IMR-90 (cell line): ENCODE results near the gene URB1. TPM values are rescaled to one million over a fixed set of nuclear protein-coding genes. Genes with fewer than 3 reads are reported as not detected.

ENCODE experiments used
- ATAC-seq: fragments of 200-7000 bp; cut with Tn5 transposase; 2 replicates; pipeline ENCODE4 v1.9.1; 2020; ENCODE audit warnings: low read depth, mild to moderate bottlenecking, moderate library complexity
- BruUV-seq: library from RNA; stranded (reverse); fragments of 400-500 nt; replicated peaks from 2 replicates; lab custom pipeline; 2021; lab: Mats Ljungman, UMichigan
- CTCF ChIA-PET: fragments of 300-600 bp; formaldehyde crosslinking; extraction: SDS; loops from one replicate; lab custom pipeline; 2021; ENCODE audit warnings: antibody characterized with exemption; lab: Yijun Ruan, JAX
- POLR2A ChIA-PET: fragments of 300-600 bp; sonication (Branson Sonifier 250); formaldehyde crosslinking; loops from one replicate; lab custom pipeline; 2022; ENCODE audit warnings: antibody characterized with exemption; ENCODE audit not compliant: unreplicated experiment; lab: Charles Lee
- DNase-seq: peaks from one replicate; pipeline ENCODE4 v3.0.0; 2013
- H2AFZ ChIP-seq: replicated peaks from 2 replicates; pipeline ENCODE3; 2013; ENCODE audit warnings: low read length, mild to moderate bottlenecking; ENCODE audit not compliant: poor library complexity
- H2AK5ac ChIP-seq: 2 replicates; pipeline ENCODE4 v1.6.1; 2013; ENCODE audit warnings: low read depth, low read length, inconsistent platforms
- H2AK9ac ChIP-seq: replicated peaks from 2 replicates; pipeline ENCODE3; 2013; ENCODE audit warnings: mild to moderate bottlenecking, low read depth, low read length, moderate library complexity; ENCODE audit not compliant: poor library complexity
- H2BK120ac ChIP-seq: 2 replicates; pipeline ENCODE4 v1.6.1; 2013; ENCODE audit warnings: low read depth, low read length, inconsistent platforms
- H2BK15ac ChIP-seq: 3 replicates; pipeline ENCODE4 v1.6.1; 2013; ENCODE audit warnings: low read depth, low read length, inconsistent platforms
- H2BK20ac ChIP-seq: 2 replicates; pipeline ENCODE4 v1.6.1; 2013; ENCODE audit warnings: low read depth, mild to moderate bottlenecking, inconsistent platforms, low read length, moderate library complexity
- H2BK5ac ChIP-seq: 2 replicates; pipeline ENCODE4 v1.6.1; 2013; ENCODE audit warnings: mild to moderate bottlenecking, low read depth, low read length, inconsistent platforms; ENCODE audit not compliant: poor library complexity, severe bottlenecking
- H3K14ac ChIP-seq: replicated peaks from 2 replicates; pipeline ENCODE4 v1.6.1; 2013; ENCODE audit warnings: low read depth, low read length, inconsistent platforms
- H3K18ac ChIP-seq: 2 replicates; pipeline ENCODE4 v1.6.1; 2013; ENCODE audit warnings: low read depth, low read length, control low read depth
- H3K23ac ChIP-seq: 2 replicates; pipeline ENCODE4 v1.6.1; 2013; ENCODE audit warnings: low read depth, low read length, inconsistent platforms
- H3K27ac ChIP-seq: 2 replicates; pipeline ENCODE4 v1.5.1; 2013; ENCODE audit warnings: mild to moderate bottlenecking, control low read depth, low read length; ENCODE audit not compliant: insufficient read depth
- H3K27me3 ChIP-seq: 2 replicates; pipeline ENCODE4 v1.6.1; 2013; ENCODE audit warnings: low read length; ENCODE audit not compliant: control insufficient read depth, insufficient read depth
- H3K36me3 ChIP-seq: 2 replicates; pipeline ENCODE4 v1.6.1; 2013; ENCODE audit warnings: low read length, mixed read lengths; ENCODE audit not compliant: control insufficient read depth, insufficient read depth
- H3K4ac ChIP-seq: 2 replicates; pipeline ENCODE4 v1.6.1; 2013; ENCODE audit warnings: low read depth, low read length, inconsistent platforms
- H3K4me1 ChIP-seq: 2 replicates; pipeline ENCODE4 v1.6.1; 2013; ENCODE audit warnings: low read length, mixed read lengths; ENCODE audit not compliant: control insufficient read depth, insufficient read depth
- H3K4me2 ChIP-seq: 2 replicates; pipeline ENCODE4 v1.6.1; 2013; ENCODE audit warnings: low read depth, mild to moderate bottlenecking, control low read depth, low read length, moderate library complexity
- H3K4me3 ChIP-seq: 2 replicates; pipeline ENCODE4 v1.5.1; 2013; ENCODE audit warnings: low read depth, mild to moderate bottlenecking, control low read depth, low read length, moderate library complexity; ENCODE audit not compliant: insufficient read depth
- H3K56ac ChIP-seq: 2 replicates; pipeline ENCODE4 v1.6.1; 2013; ENCODE audit warnings: low read length, inconsistent platforms; ENCODE audit not compliant: insufficient read depth; ENCODE audit errors: extremely low read depth
- H3K79me1 ChIP-seq, 2 experiments: 2 replicates each; pipeline ENCODE4 v1.6.1; 2013; ENCODE audit warnings: low read length in 2 of 2, inconsistent platforms in 1 of 2, low read depth in 1 of 2
- H3K9ac ChIP-seq: 2 replicates; pipeline ENCODE4 v1.6.1; 2013; ENCODE audit warnings: low read depth, low read length, control low read depth
- H3K9me1 ChIP-seq: 2 replicates; pipeline ENCODE4 v1.6.1; 2013; ENCODE audit warnings: low read length, inconsistent platforms; ENCODE audit not compliant: insufficient read depth
- H3K9me3 ChIP-seq: 2 replicates; pipeline ENCODE4 v1.6.1; 2013; ENCODE audit warnings: low read length; ENCODE audit not compliant: control insufficient read depth, insufficient read depth
- H4K20me1 ChIP-seq: 2 replicates; pipeline ENCODE4 v1.6.1; 2013; ENCODE audit warnings: low read length, inconsistent platforms; ENCODE audit not compliant: insufficient read depth
- H4K5ac ChIP-seq: 2 replicates; pipeline ENCODE4 v1.6.1; 2013; ENCODE audit warnings: mild to moderate bottlenecking, low read depth, low read length, control low read depth
- H4K8ac ChIP-seq, 2 experiments: 2 replicates each; pipeline ENCODE4 v1.6.1; 2013; ENCODE audit warnings: low read depth in 2 of 2, low read length in 2 of 2, control low read depth in 1 of 2, inconsistent platforms in 1 of 2
- H4K91ac ChIP-seq: 2 replicates; pipeline ENCODE4 v1.6.1; 2013; ENCODE audit warnings: low read depth, low read length, inconsistent platforms; ENCODE audit not compliant: insufficient read depth
- BHLHE40 ChIP-seq: fragments of 150-350 bp; IDR thresholded peaks from 2 replicates; pipeline ENCODE4 v1.6.1; 2016; ENCODE audit warnings: mild to moderate bottlenecking, low read depth, low read length
- CEBPB ChIP-seq: IDR thresholded peaks from 2 replicates; pipeline ENCODE4 v1.6.1; 2012; ENCODE audit warnings: low read depth, low read length, improper control_type of control experiment
- CHD1 ChIP-seq: IDR thresholded peaks from 2 replicates; pipeline ENCODE4 v1.6.1; 2012; ENCODE audit warnings: low read depth, low read length, improper control_type of control experiment
- FOS ChIP-seq: fragments of 150-350 bp; IDR thresholded peaks from 2 replicates; pipeline ENCODE4 v1.6.1; 2016; ENCODE audit warnings: low read depth, low read length
- MAFK ChIP-seq: IDR thresholded peaks from 2 replicates; pipeline ENCODE4 v1.6.1; 2012; ENCODE audit warnings: low read depth, low read length, improper control_type of control experiment
- MAZ ChIP-seq: IDR thresholded peaks from 2 replicates; pipeline ENCODE4 v1.6.1; 2012; ENCODE audit warnings: low read depth, mild to moderate bottlenecking, low read length, improper control_type of control experiment, moderate library complexity, borderline replicate concordance
- MXI1 ChIP-seq: IDR thresholded peaks from 2 replicates; pipeline ENCODE4 v1.6.1; 2012; ENCODE audit warnings: low read depth, mild to moderate bottlenecking, low read length, moderate library complexity, borderline replicate concordance
- NFE2L2 ChIP-seq: fragments of 150-350 bp; IDR thresholded peaks from 2 replicates; pipeline ENCODE4 v1.6.1; 2016; ENCODE audit warnings: low read depth, mild to moderate bottlenecking, low read length
- POLR2A ChIP-seq: IDR thresholded peaks from 2 replicates; pipeline ENCODE4 v1.6.1; 2012; ENCODE audit warnings: mild to moderate bottlenecking, low read depth, low read length
- RAD21 ChIP-seq: IDR thresholded peaks from 2 replicates; pipeline ENCODE4 v1.6.1; 2012; ENCODE audit warnings: low read length, improper control_type of control experiment
- RCOR1 ChIP-seq: IDR thresholded peaks from 2 replicates; pipeline ENCODE4 v1.6.1; 2012; ENCODE audit warnings: mild to moderate bottlenecking, low read length, improper control_type of control experiment; ENCODE audit not compliant: insufficient replicate concordance
- RFX5 ChIP-seq: IDR thresholded peaks from 2 replicates; pipeline ENCODE4 v1.8.0; 2012; ENCODE audit warnings: low read depth, mild to moderate bottlenecking, low read length, moderate library complexity
- WGBS, 2 experiments: methylation state at CpG; one replicate each; pipeline versions ENCODE4 v1.1.5 to v1.1.7; 2013; ENCODE audit warnings: missing lambda C conversion rate in 2 of 2; ENCODE audit not compliant: insufficient read length in 1 of 2; ENCODE audit errors: extremely low coverage in 2 of 2; 5-methylcytosine and 5-hydroxymethylcytosine counted together
- dilution Hi-C: fragments of 300-500 bp; cut with HindIII; formaldehyde crosslinking; loops from one replicate; pipeline ENCODE4 v1.14.3; 2018; ENCODE audit warnings: low sequenced_read_pairs; ENCODE audit not compliant: unreplicated experiment
- in situ Hi-C: fragments of 300-500 bp; cut with MboI; formaldehyde crosslinking; loops from 3 replicates; pipeline ENCODE4 v1.14.3; 2019; ENCODE audit warnings: low sequenced_read_pairs, inconsistent platforms, mixed read lengths
- intact Hi-C: fragments of 100-400 bp; cut with micrococcal nuclease; formaldehyde crosslinking; loops from 2 replicates; pipeline ENCODE4 v1.10.0; 2022
- polyA plus RNA-seq, 3 experiments: library from polyadenylated mRNA; depleted of rRNA; stranded (reverse); fragments of >200 nt; gene quantifications; 2 replicates each; pipeline ENCODE4 v1.2.3, GENCODE V29; 2012; ENCODE audit warnings: low replicate concordance in 1 of 3
- total RNA-seq: library from RNA; depleted of rRNA; stranded (reverse); fragments of >200 nt; gene quantifications from 2 replicates; pipeline ENCODE4 v1.2.3, GENCODE V29; 2012
- TF ChIP-seq, protein P1 (sequence below): fragments of 150-350 bp; IDR thresholded peaks from 2 replicates; pipeline ENCODE4 v1.6.1; 2016; ENCODE audit warnings: low read depth, mild to moderate bottlenecking, low read length, moderate library complexity, borderline replicate concordance
- TF ChIP-seq, protein P2 (sequence below): conservative IDR thresholded peaks from 2 replicates; pipeline ENCODE4 v1.5.1; 2012; ENCODE audit warnings: mild to moderate bottlenecking, low read depth, low read length, improper control_type of control experiment
- TF ChIP-seq, protein P3 (sequence below): fragments of 150-350 bp; IDR thresholded peaks from 2 replicates; pipeline ENCODE4 v1.6.1; 2017; ENCODE audit warnings: mild to moderate bottlenecking, antibody characterized with exemption, low read length, low read depth

The URB1 gene
- total and polyA plus RNA-seq, 2 of the 4 experiments (the other 2 are of a cell fraction), result 9.2 to 12.7 TPM

GRCh38 chr21:32347977-32348376 lies 44.8 kb downstream of the URB1 start:
- peaks cover 10% of the 10 kb centered on the region for H3K9me3 ChIP-seq
- no peak overlapping the region for H3K56ac ChIP-seq
- no peak overlapping the region for H3K4me3 ChIP-seq
- no CpG with 5 or more reads among the region's 11 CpGs for WGBS, 2 experiments
- peaks cover 7 to 19% of the 10 kb centered on the region in 2 experiments; a peak in 2 of 4 replicates for H3K79me1 ChIP-seq
- no peak overlapping the region for H3K4ac ChIP-seq
- no peak overlapping the region for H4K8ac ChIP-seq
- in situ Hi-C loops (no loop called here), dilution Hi-C loops (no loop called here), intact Hi-C loops (no loop called here)
- H2BK15ac ChIP-seq, result no peak overlapping the region
- H3K23ac ChIP-seq, result no peak overlapping the region
- H2BK20ac ChIP-seq, result no peak overlapping the region
- H3K36me3 ChIP-seq, result peaks cover 76% of the 10 kb centered on the region
- DNase-seq, result no peak
- H3K4me2 ChIP-seq, result no peak overlapping the region
- no peaks in the 10 kb centered on the region for H3K4me1 ChIP-seq
- no peak overlapping the region for H2BK120ac ChIP-seq
- ChIA-PET POLR2A (no interaction called here), CTCF (no interaction called here)
- BruUV-seq, result no TSS peak
- H2BK5ac ChIP-seq, result no peak overlapping the region
- H3K27ac ChIP-seq, result no peak overlapping the region
- H3K27me3 ChIP-seq, result no peaks in the 10 kb centered on the region
- no peak overlapping the region for H3K14ac ChIP-seq
- H4K20me1 ChIP-seq, result no peaks in the 10 kb centered on the region
- H4K5ac ChIP-seq, result no peak overlapping the region
- no peak overlapping the region for H2AFZ ChIP-seq
- H3K9me1 ChIP-seq, result no peaks in the 10 kb centered on the region
- no peak overlapping the region for H2AK5ac ChIP-seq
- no peak for ATAC-seq
- H2AK9ac ChIP-seq, result peak overlapping the region; percentile 26
- no peak overlapping the region for H3K18ac ChIP-seq
- no peak overlapping the region for H3K9ac ChIP-seq
- no peak for TF ChIP-seq RCOR1
- TF ChIP-seq FOS, result no peak
- TF ChIP-seq MXI1, result no peak
- no peak for TF ChIP-seq POLR2A
- TF ChIP-seq RAD21, result no peak
- no peak for TF ChIP-seq RFX5
- TF ChIP-seq BHLHE40, result no peak
- no peak for TF ChIP-seq CEBPB
- TF ChIP-seq CHD1, result no peak
- TF ChIP-seq, protein P1, sequence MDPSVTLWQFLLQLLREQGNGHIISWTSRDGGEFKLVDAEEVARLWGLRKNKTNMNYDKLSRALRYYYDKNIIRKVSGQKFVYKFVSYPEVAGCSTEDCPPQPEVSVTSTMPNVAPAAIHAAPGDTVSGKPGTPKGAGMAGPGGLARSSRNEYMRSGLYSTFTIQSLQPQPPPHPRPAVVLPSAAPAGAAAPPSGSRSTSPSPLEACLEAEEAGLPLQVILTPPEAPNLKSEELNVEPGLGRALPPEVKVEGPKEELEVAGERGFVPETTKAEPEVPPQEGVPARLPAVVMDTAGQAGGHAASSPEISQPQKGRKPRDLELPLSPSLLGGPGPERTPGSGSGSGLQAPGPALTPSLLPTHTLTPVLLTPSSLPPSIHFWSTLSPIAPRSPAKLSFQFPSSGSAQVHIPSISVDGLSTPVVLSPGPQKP, result no peak
- TF ChIP-seq, protein P2, sequence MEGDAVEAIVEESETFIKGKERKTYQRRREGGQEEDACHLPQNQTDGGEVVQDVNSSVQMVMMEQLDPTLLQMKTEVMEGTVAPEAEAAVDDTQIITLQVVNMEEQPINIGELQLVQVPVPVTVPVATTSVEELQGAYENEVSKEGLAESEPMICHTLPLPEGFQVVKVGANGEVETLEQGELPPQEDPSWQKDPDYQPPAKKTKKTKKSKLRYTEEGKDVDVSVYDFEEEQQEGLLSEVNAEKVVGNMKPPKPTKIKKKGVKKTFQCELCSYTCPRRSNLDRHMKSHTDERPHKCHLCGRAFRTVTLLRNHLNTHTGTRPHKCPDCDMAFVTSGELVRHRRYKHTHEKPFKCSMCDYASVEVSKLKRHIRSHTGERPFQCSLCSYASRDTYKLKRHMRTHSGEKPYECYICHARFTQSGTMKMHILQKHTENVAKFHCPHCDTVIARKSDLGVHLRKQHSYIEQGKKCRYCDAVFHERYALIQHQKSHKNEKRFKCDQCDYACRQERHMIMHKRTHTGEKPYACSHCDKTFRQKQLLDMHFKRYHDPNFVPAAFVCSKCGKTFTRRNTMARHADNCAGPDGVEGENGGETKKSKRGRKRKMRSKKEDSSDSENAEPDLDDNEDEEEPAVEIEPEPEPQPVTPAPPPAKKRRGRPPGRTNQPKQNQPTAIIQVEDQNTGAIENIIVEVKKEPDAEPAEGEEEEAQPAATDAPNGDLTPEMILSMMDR, result no peak
- TF ChIP-seq, protein P3, sequence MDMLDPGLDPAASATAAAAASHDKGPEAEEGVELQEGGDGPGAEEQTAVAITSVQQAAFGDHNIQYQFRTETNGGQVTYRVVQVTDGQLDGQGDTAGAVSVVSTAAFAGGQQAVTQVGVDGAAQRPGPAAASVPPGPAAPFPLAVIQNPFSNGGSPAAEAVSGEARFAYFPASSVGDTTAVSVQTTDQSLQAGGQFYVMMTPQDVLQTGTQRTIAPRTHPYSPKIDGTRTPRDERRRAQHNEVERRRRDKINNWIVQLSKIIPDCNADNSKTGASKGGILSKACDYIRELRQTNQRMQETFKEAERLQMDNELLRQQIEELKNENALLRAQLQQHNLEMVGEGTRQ, result no peak
- TF ChIP-seq MAFK, result no peak
- TF ChIP-seq NFE2L2, result no peak
- TF ChIP-seq MAZ, result no peak
- H4K91ac ChIP-seq, result no peak overlapping the region
